Measurements from ENCODE around the gene ARHGAP26.
A peak's percentile ranks its signal among the peaks of the same experiment; 100 is the strongest.

ARHGAP26 gene

GRCh38 chr5:143248822-143249579 is 478.8 kb downstream of the ARHGAP26 start:
- in situ Hi-C loops (cut with MboI; ENCODE audit: low pct_unique_long_range_greater_than_20kb, low sequenced_read_pairs) = no loop called here
- no peak for DNase-seq

- in situ Hi-C loops (cut with MboI; ENCODE audit: low pct_unique_long_range_greater_than_20kb, low sequenced_read_pairs) = no loop called here
- DNase-seq = no peak
Observed at GRCh38 chr5:143249851-143250250, 479.7 kb downstream of the ARHGAP26 start.

GRCh38 chr5:143251190-143251589 is 481.0 kb downstream of the ARHGAP26 start:
- no peak for DNase-seq
- in situ Hi-C loops (cut with MboI; ENCODE audit: low pct_unique_long_range_greater_than_20kb, low sequenced_read_pairs) = no loop called here

GRCh38 chr5:143251946-143252345 is 481.8 kb downstream of the ARHGAP26 start:
- no peak for DNase-seq
- in situ Hi-C loops (cut with MboI; ENCODE audit: low pct_unique_long_range_greater_than_20kb, low sequenced_read_pairs) = no loop called here

GRCh38 chr5:143254819-143255218 is 484.6 kb downstream of the ARHGAP26 start:
- in situ Hi-C loops (cut with MboI; ENCODE audit: low pct_unique_long_range_greater_than_20kb, low sequenced_read_pairs) = no loop called here
- no peak for DNase-seq

- no peak for DNase-seq
- in situ Hi-C loops (cut with MboI; ENCODE audit: low pct_unique_long_range_greater_than_20kb, low sequenced_read_pairs) = no loop called here
Observed at GRCh38 chr5:143258559-143259253, 488.5 kb downstream of the ARHGAP26 start.

- no peak for DNase-seq
- in situ Hi-C loops (cut with MboI; ENCODE audit: low pct_unique_long_range_greater_than_20kb, low sequenced_read_pairs) = no loop called here
Observed at GRCh38 chr5:143259254-143259605, 489.1 kb downstream of the ARHGAP26 start.

- in situ Hi-C loops (cut with MboI; ENCODE audit: low pct_unique_long_range_greater_than_20kb, low sequenced_read_pairs) = no loop called here
Observed at GRCh38 chr5:143261748-143262392, 491.7 kb downstream of the ARHGAP26 start.

GRCh38 chr5:143262393-143263174 is 492.4 kb downstream of the ARHGAP26 start:
- DNase-seq = no peak
- in situ Hi-C loops (cut with MboI; ENCODE audit: low pct_unique_long_range_greater_than_20kb, low sequenced_read_pairs) = no loop called here

More at GRCh38 chr5:143261748-143262392, 491.7 kb downstream of the ARHGAP26 start:
- DNase-seq = no peak

- in situ Hi-C loops (cut with MboI; ENCODE audit: low pct_unique_long_range_greater_than_20kb, low sequenced_read_pairs) = no loop called here
Observed at GRCh38 chr5:143263272-143263810, 493.2 kb downstream of the ARHGAP26 start.

GRCh38 chr5:143265995-143266394 is 495.8 kb downstream of the ARHGAP26 start:
- in situ Hi-C loops (cut with MboI; ENCODE audit: low pct_unique_long_range_greater_than_20kb, low sequenced_read_pairs) = no loop called here
- no peak for DNase-seq

More at GRCh38 chr5:143263272-143263810, 493.2 kb downstream of the ARHGAP26 start:
- DNase-seq = no peak

- DNase-seq = no peak
- in situ Hi-C loops (cut with MboI; ENCODE audit: low pct_unique_long_range_greater_than_20kb, low sequenced_read_pairs) = no loop called here
Observed at GRCh38 chr5:143267186-143267585, 497.0 kb downstream of the ARHGAP26 start.

- no peak for DNase-seq
- in situ Hi-C loops (cut with MboI; ENCODE audit: low pct_unique_long_range_greater_than_20kb, low sequenced_read_pairs) = no loop called here
Observed at GRCh38 chr5:143268388-143268787, 498.2 kb downstream of the ARHGAP26 start.

GRCh38 chr5:143271431-143271830 is 501.3 kb downstream of the ARHGAP26 start:
- in situ Hi-C loops (cut with MboI; ENCODE audit: low pct_unique_long_range_greater_than_20kb, low sequenced_read_pairs) = no loop called here
- no peak for DNase-seq

GRCh38 chr5:143274952-143275351 is 504.8 kb downstream of the ARHGAP26 start:
- in situ Hi-C loops (cut with MboI; ENCODE audit: low pct_unique_long_range_greater_than_20kb, low sequenced_read_pairs) = no loop called here
- no peak for DNase-seq

- in situ Hi-C loops (cut with MboI; ENCODE audit: low pct_unique_long_range_greater_than_20kb, low sequenced_read_pairs) = no loop called here
- peak; percentile 31 for DNase-seq
Observed at GRCh38 chr5:143275512-143276363, 505.6 kb downstream of the ARHGAP26 start.

- no peak for DNase-seq
- in situ Hi-C loops (cut with MboI; ENCODE audit: low pct_unique_long_range_greater_than_20kb, low sequenced_read_pairs) = no loop called here
Observed at GRCh38 chr5:143277536-143277935, 507.4 kb downstream of the ARHGAP26 start.
